ENCODE results near the gene CHCHD3. TPM values are rescaled to one million over a fixed set of nuclear protein-coding genes. Genes with fewer than 3 reads are reported as not detected.

The CHCHD3 gene
- total RNA-seq, 6 experiments from 2014 or later = 16.5 to 42.6 (median 21.6) TPM

DNA sequence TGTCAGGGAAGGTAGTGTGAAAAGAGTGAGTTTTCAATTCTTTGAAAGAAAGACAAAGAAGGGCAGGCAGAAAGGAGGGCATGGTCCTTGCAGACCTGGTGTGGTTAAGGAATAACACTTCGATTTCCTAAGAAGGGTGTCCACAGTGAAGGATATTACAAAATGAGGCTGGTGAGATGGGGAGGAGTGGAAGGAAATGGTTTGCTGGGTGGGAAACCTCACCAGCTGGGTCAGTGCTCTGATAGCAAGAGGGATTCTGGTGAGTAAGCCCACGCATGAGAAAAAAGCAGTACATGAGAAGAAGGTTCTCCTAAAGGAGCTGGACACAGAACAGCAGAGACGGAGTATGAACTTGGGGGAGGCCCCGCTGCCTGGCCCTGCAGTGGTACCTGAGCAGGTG is 275.1 kb downstream of the CHCHD3 start:
- Histone ChIP-seq H3K9me3 (no peaks in the 10 kb centered on the region), H3K36me3 (no peaks in the 10 kb centered on the region), H3K27ac (no peak overlapping the region), H3K4me3 (no peak overlapping the region), H3K27me3 (no peaks in the 10 kb centered on the region), H3K4me1 (no peaks in the 10 kb centered on the region)
- TF ChIP-seq POLR2A (IDR thresholded peaks at IDR 0.05) = no peak
- TF ChIP-seq, protein P1, sequence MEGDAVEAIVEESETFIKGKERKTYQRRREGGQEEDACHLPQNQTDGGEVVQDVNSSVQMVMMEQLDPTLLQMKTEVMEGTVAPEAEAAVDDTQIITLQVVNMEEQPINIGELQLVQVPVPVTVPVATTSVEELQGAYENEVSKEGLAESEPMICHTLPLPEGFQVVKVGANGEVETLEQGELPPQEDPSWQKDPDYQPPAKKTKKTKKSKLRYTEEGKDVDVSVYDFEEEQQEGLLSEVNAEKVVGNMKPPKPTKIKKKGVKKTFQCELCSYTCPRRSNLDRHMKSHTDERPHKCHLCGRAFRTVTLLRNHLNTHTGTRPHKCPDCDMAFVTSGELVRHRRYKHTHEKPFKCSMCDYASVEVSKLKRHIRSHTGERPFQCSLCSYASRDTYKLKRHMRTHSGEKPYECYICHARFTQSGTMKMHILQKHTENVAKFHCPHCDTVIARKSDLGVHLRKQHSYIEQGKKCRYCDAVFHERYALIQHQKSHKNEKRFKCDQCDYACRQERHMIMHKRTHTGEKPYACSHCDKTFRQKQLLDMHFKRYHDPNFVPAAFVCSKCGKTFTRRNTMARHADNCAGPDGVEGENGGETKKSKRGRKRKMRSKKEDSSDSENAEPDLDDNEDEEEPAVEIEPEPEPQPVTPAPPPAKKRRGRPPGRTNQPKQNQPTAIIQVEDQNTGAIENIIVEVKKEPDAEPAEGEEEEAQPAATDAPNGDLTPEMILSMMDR (IDR thresholded peaks at IDR 0.05) = no peak
- ATAC-seq (no peak), DNase-seq (no peak)
- intact Hi-C loops (cut with DNase I) = no loop called here
- WGBS (ENCODE audit: insufficient coverage, low coverage, low lambda C conversion rate, missing lambda C conversion rate) = 100% methylated on average over 2 of the region's 4 CpGs

DNA sequence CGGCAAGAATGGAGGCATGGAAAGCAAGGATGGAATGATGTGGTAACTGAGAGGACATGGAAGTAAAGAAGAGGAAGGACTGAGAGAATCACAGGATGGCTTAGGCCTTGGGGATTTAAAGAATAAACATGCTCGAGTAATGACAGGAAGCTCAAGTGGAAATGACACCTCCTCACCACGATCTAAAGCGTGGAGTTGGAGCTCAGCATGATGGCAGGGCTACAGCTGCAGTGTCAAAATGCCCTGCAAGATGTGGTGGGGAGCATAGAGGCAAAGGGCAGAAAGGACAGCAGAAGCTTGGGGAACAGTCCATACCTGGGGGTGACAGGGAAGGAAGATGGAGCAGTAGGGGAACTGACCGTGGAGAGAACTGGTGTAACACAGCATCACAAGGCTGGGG is 276.1 kb downstream of the CHCHD3 start:
- WGBS (ENCODE audit: insufficient coverage, low coverage, low lambda C conversion rate, missing lambda C conversion rate) = 71% methylated on average over 5 of the region's 5 CpGs
- no peak overlapping the region for H3K27ac ChIP-seq
- H3K27me3 ChIP-seq = no peaks in the 10 kb centered on the region
- ATAC-seq (no peak), DNase-seq (no peak)
- no peak overlapping the region for H3K4me3 ChIP-seq
- TF ChIP-seq, protein P1 (IDR thresholded peaks at IDR 0.05) = no peak
- no peak for TF ChIP-seq POLR2A (IDR thresholded peaks at IDR 0.05)
- intact Hi-C loops (cut with DNase I) = no loop called here
- no peaks in the 10 kb centered on the region for H3K36me3 ChIP-seq
- no peaks in the 10 kb centered on the region for H3K9me3 ChIP-seq
- no peaks in the 10 kb centered on the region for H3K4me1 ChIP-seq

DNA sequence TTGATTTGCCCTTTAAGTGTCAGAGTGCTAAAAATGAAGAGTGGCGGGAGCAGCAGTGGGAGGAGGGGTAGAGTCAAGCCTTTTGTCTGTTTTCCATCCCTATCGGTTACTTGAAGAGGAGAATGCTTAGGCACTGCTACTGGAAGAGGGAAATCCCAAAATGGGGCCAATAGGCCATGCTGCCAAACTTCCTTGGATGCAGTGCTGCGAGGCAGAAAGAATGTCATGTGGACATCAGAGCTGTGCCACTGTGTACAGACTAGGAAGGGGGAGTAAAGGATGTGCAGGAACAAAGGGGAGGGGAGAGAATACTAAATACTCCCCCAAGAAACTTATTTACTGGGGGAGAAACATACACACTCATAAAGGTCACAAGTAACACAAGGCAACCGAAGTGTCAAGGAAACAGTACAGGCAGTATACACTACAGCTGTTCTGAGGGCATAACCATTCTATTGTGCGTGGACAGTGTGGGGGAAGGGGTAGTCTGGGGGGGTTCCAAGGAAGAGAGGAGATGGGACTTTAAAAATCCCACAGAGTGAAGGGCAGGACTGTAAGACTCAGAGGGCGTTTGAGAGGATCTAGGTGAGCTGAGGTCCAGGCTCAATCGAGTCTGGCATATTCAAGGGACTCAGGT is 276.9 kb downstream of the CHCHD3 start:
- no peaks in the 10 kb centered on the region for H3K9me3 ChIP-seq
- H3K27ac ChIP-seq = no peak overlapping the region
- no peak for DNase-seq
- no peak for ATAC-seq
- no peaks in the 10 kb centered on the region for H3K4me1 ChIP-seq
- intact Hi-C loops (cut with DNase I) = no loop called here
- H3K36me3 ChIP-seq = no peaks in the 10 kb centered on the region
- 90% methylated on average over 7 of the region's 7 CpGs for WGBS (ENCODE audit: insufficient coverage, low coverage, low lambda C conversion rate, missing lambda C conversion rate)
- H3K27me3 ChIP-seq = no peaks in the 10 kb centered on the region
- TF ChIP-seq, protein P1 (IDR thresholded peaks at IDR 0.05) = no peak
- TF ChIP-seq POLR2A (IDR thresholded peaks at IDR 0.05) = no peak
- H3K4me3 ChIP-seq = no peak overlapping the region

DNA sequence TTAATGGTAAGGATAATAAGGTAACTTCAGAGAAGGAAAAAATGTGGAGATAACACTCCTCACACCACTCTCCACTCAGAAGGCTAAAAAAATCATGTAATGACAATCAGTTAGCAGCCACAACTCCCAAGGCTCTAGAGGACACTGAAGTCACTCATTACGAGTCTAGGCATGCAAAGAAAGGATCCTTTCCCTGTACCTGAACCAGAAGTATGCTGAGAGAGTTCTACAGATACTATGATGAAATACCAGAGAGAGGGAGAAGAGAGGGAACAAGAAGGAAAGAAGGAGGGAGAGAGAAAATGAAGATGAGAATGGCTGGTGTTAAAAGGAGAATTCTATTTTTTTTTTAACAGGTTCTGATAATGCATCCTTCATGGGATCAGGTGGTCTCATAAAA is 281.4 kb downstream of the CHCHD3 start:
- H3K9me3 ChIP-seq = no peaks in the 10 kb centered on the region
- DNase-seq (no peak), ATAC-seq (no peak)
- WGBS (ENCODE audit: insufficient coverage, low coverage, low lambda C conversion rate, missing lambda C conversion rate) = 91% methylated on average over 1 of the region's 1 CpG
- H3K4me1 ChIP-seq = no peaks in the 10 kb centered on the region
- no peak for TF ChIP-seq POLR2A (IDR thresholded peaks at IDR 0.05)
- TF ChIP-seq, protein P1 (IDR thresholded peaks at IDR 0.05) = no peak
- H3K27ac ChIP-seq = no peak overlapping the region
- no peaks in the 10 kb centered on the region for H3K36me3 ChIP-seq
- intact Hi-C loops (cut with DNase I) = no loop called here
- H3K4me3 ChIP-seq = no peak overlapping the region
- H3K27me3 ChIP-seq = no peaks in the 10 kb centered on the region

DNA sequence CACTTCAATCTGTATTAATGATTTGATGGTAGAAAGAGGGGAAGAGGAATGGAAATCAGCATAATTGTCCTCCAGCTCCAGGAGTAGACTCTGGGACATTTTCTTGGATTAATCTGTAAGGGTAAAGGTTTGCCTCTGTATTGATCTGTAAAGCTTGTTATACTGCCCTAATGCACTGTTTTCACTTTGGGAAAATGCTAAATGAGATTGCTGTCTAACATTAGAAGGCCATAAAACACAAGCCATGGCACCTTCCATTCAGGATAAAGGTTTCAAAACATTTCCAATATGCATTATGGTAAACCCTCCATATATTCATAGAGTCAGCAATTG is 282.8 kb downstream of the CHCHD3 start:
- ATAC-seq (no peak), DNase-seq (no peak)
- Histone ChIP-seq H3K9me3 (no peaks in the 10 kb centered on the region), H3K4me3 (no peak overlapping the region), H3K27ac (no peak overlapping the region), H3K36me3 (peaks cover 0 to 2% (median 0%) of the 10 kb centered on the region in 4 donors), H3K4me1 (no peaks in the 10 kb centered on the region), H3K27me3 (no peaks in the 10 kb centered on the region)
- TF ChIP-seq POLR2A (IDR thresholded peaks at IDR 0.05) = no peak
- TF ChIP-seq, protein P1 (IDR thresholded peaks at IDR 0.05) = no peak
- intact Hi-C loops (cut with DNase I) = no loop called here

Data from right lobe of liver (tissue), 6 donors.